Astrocyte (in vitro differentiated cells and primary cell): ENCODE results near the gene SKA3. TPM values are rescaled to one million over a fixed set of nuclear protein-coding genes. Genes with fewer than 3 reads are reported as not detected.
"Not testable (repeated sequence)": the region's sequence is repeated elsewhere in the genome, so short reads cannot be mapped to it uniquely, and the experiment has no call there.

ENCODE experiments used
- DNase-seq: peaks from one replicate; pipeline ENCODE4 v3.0.0-alpha.2; 2010; ENCODE audit warnings: low read depth
- FAIRE-seq: peaks from 2 replicates; lab custom pipeline; 2011; peaks lifted over from hg19 to GRCh38; lab: Jason Lieb, UNC
- H2AFZ ChIP-seq: 2 replicates; pipeline ENCODE4 v1.6.0; 2012; ENCODE audit warnings: low read depth, low read length, inconsistent platforms
- H3K27ac ChIP-seq: 2 replicates; pipeline ENCODE4 v1.5.1; 2011; ENCODE audit warnings: low read depth, low read length, inconsistent platforms
- H3K27me3 ChIP-seq: 2 replicates; pipeline ENCODE4 v1.6.0; 2011; ENCODE audit warnings: low read length, inconsistent platforms; ENCODE audit not compliant: insufficient read depth
- H3K36me3 ChIP-seq: 2 replicates; pipeline ENCODE4 v1.5.1; 2011; ENCODE audit warnings: low read length, inconsistent platforms; ENCODE audit not compliant: insufficient read depth
- H3K4me1 ChIP-seq: 2 replicates; pipeline ENCODE4 v1.5.1; 2011; ENCODE audit warnings: low read length, inconsistent platforms; ENCODE audit not compliant: insufficient read depth
- H3K4me2 ChIP-seq: 2 replicates; pipeline ENCODE4 v1.6.0; 2012; ENCODE audit warnings: low read length, inconsistent platforms
- H3K4me3 ChIP-seq: 2 replicates; pipeline ENCODE4 v1.5.1; 2011; ENCODE audit warnings: low read depth, mild to moderate bottlenecking, low read length, inconsistent platforms; ENCODE audit not compliant: insufficient read depth
- H3K79me2 ChIP-seq: 2 replicates; pipeline ENCODE4 v1.6.0; 2012; ENCODE audit warnings: mild to moderate bottlenecking, low read length, inconsistent platforms; ENCODE audit not compliant: insufficient read depth
- H3K9ac ChIP-seq: 2 replicates; pipeline ENCODE4 v1.6.0; 2012; ENCODE audit warnings: mild to moderate bottlenecking, low read length, inconsistent platforms
- H3K9me3 ChIP-seq: 2 replicates; pipeline ENCODE4 v1.5.1; 2012; ENCODE audit warnings: low read depth, mild to moderate bottlenecking, low read length, inconsistent platforms; ENCODE audit not compliant: insufficient read depth
- H4K20me1 ChIP-seq: 2 replicates; pipeline ENCODE4 v1.6.0; 2012; ENCODE audit warnings: low read length, inconsistent platforms; ENCODE audit not compliant: insufficient read depth
- H3K27ac Mint-ChIP-seq: one replicate; pipeline ENCODE4 v1.8.0; 2021; ENCODE audit warnings: mild to moderate bottlenecking, mixed read lengths; ENCODE audit not compliant: unreplicated experiment
- H3K27me3 Mint-ChIP-seq: one replicate; pipeline ENCODE4 v1.8.0; 2021; ENCODE audit warnings: low read depth, mixed read lengths; ENCODE audit not compliant: unreplicated experiment
- H3K36me3 Mint-ChIP-seq: one replicate; pipeline ENCODE4 v1.8.0; 2021; ENCODE audit warnings: low read depth, mixed read lengths; ENCODE audit not compliant: unreplicated experiment
- H3K4me1 Mint-ChIP-seq: one replicate; pipeline ENCODE4 v1.8.0; 2021; ENCODE audit warnings: low read depth, mixed read lengths; ENCODE audit not compliant: unreplicated experiment
- H3K4me3 Mint-ChIP-seq: one replicate; pipeline ENCODE4 v1.8.0; 2021; ENCODE audit warnings: mild to moderate bottlenecking, moderate library complexity, mixed read lengths; ENCODE audit not compliant: unreplicated experiment
- H3K9me3 Mint-ChIP-seq: one replicate; pipeline ENCODE4 v1.8.0; 2021; ENCODE audit warnings: mild to moderate bottlenecking, mixed read lengths; ENCODE audit not compliant: unreplicated experiment
- EZH2 ChIP-seq: IDR thresholded peaks from 2 replicates; pipeline ENCODE4 v1.6.1; 2012; ENCODE audit warnings: mild to moderate bottlenecking, low read length, inconsistent platforms; ENCODE audit not compliant: insufficient read depth
- total RNA-seq: library from RNA; stranded (reverse); gene quantifications from 2 replicates; pipeline ENCODE4 v1.2.1, GENCODE V29; 2021
- TF ChIP-seq, protein P1 (sequence below): IDR thresholded peaks from 2 replicates; pipeline ENCODE4 v1.5.1; 2011; ENCODE audit warnings: low read depth, mild to moderate bottlenecking, inconsistent platforms, low read length, moderate library complexity; ENCODE audit not compliant: insufficient read depth

Gene SKA3
- total RNA-seq, 1 donor from 2014 or later = 2.4 TPM

DNA sequence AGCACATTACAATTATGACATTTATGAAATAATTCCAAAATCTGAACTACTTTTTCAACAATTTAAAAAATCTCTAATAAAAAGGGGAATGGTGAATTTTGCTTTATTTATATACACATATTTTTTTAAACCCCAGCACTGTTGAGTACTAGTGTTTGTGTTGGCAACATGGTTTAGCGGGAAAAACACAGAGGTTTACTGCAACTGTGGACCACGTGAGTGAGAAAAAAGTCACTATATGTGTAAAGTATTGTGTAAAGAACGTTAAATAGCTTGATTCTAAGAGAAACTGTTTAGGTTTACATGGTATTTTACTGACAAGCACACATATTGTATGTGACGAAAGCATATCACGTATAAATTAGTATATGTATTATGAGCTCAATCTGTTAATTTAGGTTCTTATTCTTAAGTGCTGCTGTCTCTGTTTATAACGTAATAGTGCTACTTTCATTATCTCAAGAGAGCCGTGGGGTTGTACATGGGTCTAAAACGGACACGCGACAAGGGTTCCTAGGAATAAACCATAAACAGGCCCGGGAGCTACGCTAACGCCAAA lies 617 bp downstream of the SKA3 start:
- Mint-ChIP-seq H3K9me3 (no peaks in the 10 kb centered on the region), H3K36me3 (no peaks in the 10 kb centered on the region), H3K27ac (no peak overlapping the region), H3K4me3 (peak overlapping the region; percentile 96), H3K4me1 (peaks cover 6% of the 10 kb centered on the region), H3K27me3 (no peaks in the 10 kb centered on the region)
- Histone ChIP-seq H3K27me3 (no peaks in the 10 kb centered on the region), H3K9ac (peak overlapping the region; percentile 89), H4K20me1 (peaks cover 7% of the 10 kb centered on the region), H3K9me3 (no peaks in the 10 kb centered on the region), H3K36me3 (no peaks in the 10 kb centered on the region), H3K27ac (peak overlapping the region; percentile 87), H2AFZ (peak overlapping the region; percentile 87), H3K4me2 (peak overlapping the region; percentile 88), H3K4me1 (peaks cover 7% of the 10 kb centered on the region), H3K4me3 (peak overlapping the region; percentile 82), H3K79me2 (peaks cover 57% of the 10 kb centered on the region)
- FAIRE-seq = no peak
- peak; percentile 23 for DNase-seq
- TF ChIP-seq EZH2 = no peak
- TF ChIP-seq, protein P1, sequence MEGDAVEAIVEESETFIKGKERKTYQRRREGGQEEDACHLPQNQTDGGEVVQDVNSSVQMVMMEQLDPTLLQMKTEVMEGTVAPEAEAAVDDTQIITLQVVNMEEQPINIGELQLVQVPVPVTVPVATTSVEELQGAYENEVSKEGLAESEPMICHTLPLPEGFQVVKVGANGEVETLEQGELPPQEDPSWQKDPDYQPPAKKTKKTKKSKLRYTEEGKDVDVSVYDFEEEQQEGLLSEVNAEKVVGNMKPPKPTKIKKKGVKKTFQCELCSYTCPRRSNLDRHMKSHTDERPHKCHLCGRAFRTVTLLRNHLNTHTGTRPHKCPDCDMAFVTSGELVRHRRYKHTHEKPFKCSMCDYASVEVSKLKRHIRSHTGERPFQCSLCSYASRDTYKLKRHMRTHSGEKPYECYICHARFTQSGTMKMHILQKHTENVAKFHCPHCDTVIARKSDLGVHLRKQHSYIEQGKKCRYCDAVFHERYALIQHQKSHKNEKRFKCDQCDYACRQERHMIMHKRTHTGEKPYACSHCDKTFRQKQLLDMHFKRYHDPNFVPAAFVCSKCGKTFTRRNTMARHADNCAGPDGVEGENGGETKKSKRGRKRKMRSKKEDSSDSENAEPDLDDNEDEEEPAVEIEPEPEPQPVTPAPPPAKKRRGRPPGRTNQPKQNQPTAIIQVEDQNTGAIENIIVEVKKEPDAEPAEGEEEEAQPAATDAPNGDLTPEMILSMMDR = no peak

DNA sequence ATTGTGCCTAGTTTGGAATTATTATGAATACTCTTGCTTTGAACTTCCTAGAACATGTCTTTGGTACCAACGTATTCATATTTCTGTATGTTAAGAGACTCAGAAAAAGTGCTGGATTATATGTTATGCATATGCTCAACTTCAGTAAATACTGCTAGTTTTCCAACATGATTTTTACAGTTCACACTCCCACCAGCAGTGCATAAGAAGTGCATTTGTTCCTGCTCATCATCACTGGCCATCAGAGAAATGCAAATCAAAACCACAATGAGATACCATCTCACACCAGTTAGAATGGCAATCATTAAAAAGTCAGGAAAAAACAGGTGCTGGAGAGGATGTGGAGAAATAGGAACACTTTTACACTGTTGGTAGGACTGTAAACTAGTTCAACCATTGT lies 2.6 kb downstream of the SKA3 start:
- peaks cover 67% of the 10 kb centered on the region for H3K79me2 ChIP-seq
- H3K4me1 ChIP-seq, H3K4me3 Mint-ChIP-seq, H2AFZ ChIP-seq, H3K9ac ChIP-seq, H3K36me3 Mint-ChIP-seq, H3K4me1 Mint-ChIP-seq, H3K27ac Mint-ChIP-seq, H3K4me2 ChIP-seq, FAIRE-seq, H3K27me3 Mint-ChIP-seq, DNase-seq, H3K9me3 ChIP-seq, H3K36me3 ChIP-seq, H4K20me1 ChIP-seq, H3K9me3 Mint-ChIP-seq, H3K27me3 ChIP-seq, H3K4me3 ChIP-seq, H3K27ac ChIP-seq: not testable (repeated sequence)

DNA sequence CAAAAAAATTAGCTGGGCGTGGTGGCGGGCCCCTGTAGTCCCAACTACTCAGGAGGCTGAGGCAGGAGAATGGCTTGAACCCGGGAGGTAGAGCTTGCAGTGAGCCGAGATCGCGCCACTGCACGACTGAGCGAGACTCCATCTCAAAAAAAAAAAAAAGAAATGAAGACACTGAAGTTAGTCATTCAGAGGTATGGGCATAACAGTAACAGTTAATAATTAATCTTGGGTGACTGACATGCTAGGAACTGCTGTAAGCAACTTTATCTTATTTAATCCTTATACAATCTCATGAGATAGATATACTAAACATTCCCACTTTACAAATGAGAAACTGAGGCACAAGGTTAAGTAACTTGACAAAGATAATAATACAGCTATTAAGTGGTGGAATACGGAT lies 4.9 kb downstream of the SKA3 start:
- Mint-ChIP-seq H3K27ac (no peak overlapping the region), H3K36me3 (no peaks in the 10 kb centered on the region), H3K9me3 (no peaks in the 10 kb centered on the region), H3K4me3 (no peak overlapping the region), H3K4me1 (no peaks in the 10 kb centered on the region), H3K27me3 (no peaks in the 10 kb centered on the region)
- Histone ChIP-seq H3K27ac (no peak overlapping the region), H3K9ac (no peak overlapping the region), H3K79me2 (peaks cover 48% of the 10 kb centered on the region), H3K9me3 (no peaks in the 10 kb centered on the region), H3K4me1 (no peaks in the 10 kb centered on the region), H3K36me3 (no peaks in the 10 kb centered on the region), H3K27me3 (no peaks in the 10 kb centered on the region), H3K4me2 (no peak overlapping the region), H4K20me1 (no peaks in the 10 kb centered on the region), H3K4me3 (no peak overlapping the region), H2AFZ (no peak overlapping the region)
- FAIRE-seq = no peak
- no peak for TF ChIP-seq EZH2
- TF ChIP-seq, protein P1 = no peak
- DNase-seq = no peak

DNA sequence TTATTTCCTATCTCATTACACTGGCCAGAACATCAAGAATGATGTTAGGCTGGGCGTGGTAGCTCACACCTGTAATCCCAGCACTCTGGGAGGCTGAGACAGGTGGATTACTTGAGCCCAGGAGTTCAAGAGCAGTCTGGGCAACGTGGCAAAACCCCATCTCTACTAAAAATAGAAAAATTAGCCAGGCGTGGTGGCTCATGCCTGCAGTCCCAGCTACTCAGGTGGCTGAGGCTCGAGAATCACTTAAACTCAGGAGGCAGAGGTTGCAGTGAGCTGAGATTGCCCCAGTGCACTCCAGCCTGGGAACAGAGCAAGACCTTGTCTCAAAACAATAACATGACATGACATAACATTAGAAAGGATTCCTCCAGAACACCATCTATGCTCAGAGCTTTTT lies 10.7 kb downstream of the SKA3 start:
- not testable (repeated sequence) for H3K9ac ChIP-seq

More for the DNA sequence above, 10.7 kb downstream of the SKA3 start:
- H3K36me3 Mint-ChIP-seq, H3K4me3 ChIP-seq, H3K4me3 Mint-ChIP-seq, H3K4me1 Mint-ChIP-seq, H3K27ac Mint-ChIP-seq, H3K27me3 ChIP-seq, H3K4me1 ChIP-seq, H3K27me3 Mint-ChIP-seq, H3K79me2 ChIP-seq, H4K20me1 ChIP-seq, H3K9me3 ChIP-seq, H3K36me3 ChIP-seq, H3K27ac ChIP-seq, H2AFZ ChIP-seq, H3K4me2 ChIP-seq, DNase-seq, FAIRE-seq, H3K9me3 Mint-ChIP-seq: not testable (repeated sequence)
